ENCODE results near the gene OSMR.

Gene OSMR

GRCh38 chr5:38867032-38867398, 21.2 kb downstream of the OSMR start:
- no peak overlapping the region for H3K4me2 ChIP-seq (ENCODE audit: low read length)
- no peaks in the 10 kb centered on the region for H3K79me2 ChIP-seq (ENCODE audit: control insufficient read depth, insufficient read depth, low read length, poor library complexity)
- no peak overlapping the region for H3K14ac ChIP-seq (ENCODE audit: low read length)
- H4K12ac ChIP-seq (ENCODE audit: low read depth, low read length): no peak overlapping the region
- H3K23ac ChIP-seq (ENCODE audit: low read length): no peak overlapping the region
- H4K91ac ChIP-seq (ENCODE audit: low read depth, low read length): no peak overlapping the region
- no peak overlapping the region for H2AK5ac ChIP-seq (ENCODE audit: low read length)
- no peaks in the 10 kb centered on the region for H3K9me3 ChIP-seq (ENCODE audit: insufficient read depth, low read depth, low read length)
- no peaks in the 10 kb centered on the region for H3K79me1 ChIP-seq (ENCODE audit: low read length)
- H3K36me3 ChIP-seq (ENCODE audit: control insufficient read depth in 1 of 2, insufficient read depth in 2 of 2, low read length in 2 of 2): no peaks in the 10 kb centered on the region
- H3K4ac ChIP-seq (ENCODE audit: low read depth, low read length): no peak overlapping the region
- no peak overlapping the region for H2BK5ac ChIP-seq (ENCODE audit: low read depth, low read length, poor library complexity)
- no CpG with 5 or more reads among the region's 1 CpG for WGBS (ENCODE audit: extremely low coverage, insufficient coverage, insufficient read length)
- no peak overlapping the region for H3K4me3 ChIP-seq (ENCODE audit: low read depth, low read length)
- H3K18ac ChIP-seq (ENCODE audit: low read length): no peak overlapping the region
- no peak for DNase-seq
- no peak overlapping the region for H2BK120ac ChIP-seq (ENCODE audit: insufficient read depth, low read length, poor library complexity)
- H2BK12ac ChIP-seq (ENCODE audit: low read length): no peak overlapping the region
- no peak overlapping the region for H3K9ac ChIP-seq (ENCODE audit: low read length)
- H3K27ac ChIP-seq (ENCODE audit: low read depth, low read length): no peak overlapping the region
- H4K8ac ChIP-seq (ENCODE audit: low read depth, low read length): no peak overlapping the region
- no peaks in the 10 kb centered on the region for H3K27me3 ChIP-seq (ENCODE audit: insufficient read depth, low read length)
- H2AFZ ChIP-seq (ENCODE audit: insufficient read depth, low read length, poor library complexity): no peak overlapping the region
- H3K4me1 ChIP-seq (ENCODE audit: control insufficient read depth in 1 of 2, insufficient read depth in 2 of 2, low read length in 2 of 2): no peaks in the 10 kb centered on the region

GRCh38 chr5:38867416-38867815, 21.6 kb downstream of the OSMR start:
- no peak overlapping the region for H4K12ac ChIP-seq (ENCODE audit: low read depth, low read length)
- WGBS (ENCODE audit: extremely low coverage, insufficient coverage, insufficient read length): no CpG with 5 or more reads among the region's 5 CpGs
- no peak overlapping the region for H2AK5ac ChIP-seq (ENCODE audit: low read length)
- no peaks in the 10 kb centered on the region for H3K36me3 ChIP-seq (ENCODE audit: control insufficient read depth in 1 of 2, insufficient read depth in 2 of 2, low read length in 2 of 2)
- H3K4me2 ChIP-seq (ENCODE audit: low read length): no peak overlapping the region
- H3K4me3 ChIP-seq (ENCODE audit: low read depth, low read length): no peak overlapping the region
- H4K91ac ChIP-seq (ENCODE audit: low read depth, low read length): no peak overlapping the region
- H3K27me3 ChIP-seq (ENCODE audit: insufficient read depth, low read length): no peaks in the 10 kb centered on the region
- H4K8ac ChIP-seq (ENCODE audit: low read depth, low read length): no peak overlapping the region
- no peaks in the 10 kb centered on the region for H3K4me1 ChIP-seq (ENCODE audit: control insufficient read depth in 1 of 2, insufficient read depth in 2 of 2, low read length in 2 of 2)
- no peak overlapping the region for H3K23ac ChIP-seq (ENCODE audit: low read length)
- H3K9me3 ChIP-seq (ENCODE audit: insufficient read depth, low read depth, low read length): no peaks in the 10 kb centered on the region
- H3K79me2 ChIP-seq (ENCODE audit: control insufficient read depth, insufficient read depth, low read length, poor library complexity): no peaks in the 10 kb centered on the region
- no peaks in the 10 kb centered on the region for H3K79me1 ChIP-seq (ENCODE audit: low read length)
- no peak overlapping the region for H3K14ac ChIP-seq (ENCODE audit: low read length)
- no peak overlapping the region for H2BK5ac ChIP-seq (ENCODE audit: low read depth, low read length, poor library complexity)
- no peak overlapping the region for H3K27ac ChIP-seq (ENCODE audit: low read depth, low read length)
- H3K18ac ChIP-seq (ENCODE audit: low read length): no peak overlapping the region
- no peak overlapping the region for H2BK120ac ChIP-seq (ENCODE audit: insufficient read depth, low read length, poor library complexity)
- H3K9ac ChIP-seq (ENCODE audit: low read length): no peak overlapping the region
- no peak overlapping the region for H2AFZ ChIP-seq (ENCODE audit: insufficient read depth, low read length, poor library complexity)
- DNase-seq: no peak
- no peak overlapping the region for H2BK12ac ChIP-seq (ENCODE audit: low read length)
- no peak overlapping the region for H3K4ac ChIP-seq (ENCODE audit: low read depth, low read length)

GRCh38 chr5:38870595-38870994, 24.8 kb downstream of the OSMR start:
- no peak overlapping the region for H3K4me3 ChIP-seq (ENCODE audit: low read depth, low read length)
- H3K9ac ChIP-seq (ENCODE audit: low read length): no peak overlapping the region
- H2BK12ac ChIP-seq (ENCODE audit: low read length): no peak overlapping the region
- no peak overlapping the region for H2AFZ ChIP-seq (ENCODE audit: insufficient read depth, low read length, poor library complexity)
- H3K14ac ChIP-seq (ENCODE audit: low read length): no peak overlapping the region
- WGBS (ENCODE audit: extremely low coverage, insufficient coverage, insufficient read length): no CpG with 5 or more reads among the region's 1 CpG
- H3K27me3 ChIP-seq (ENCODE audit: insufficient read depth, low read length): no peaks in the 10 kb centered on the region
- no peak overlapping the region for H4K91ac ChIP-seq (ENCODE audit: low read depth, low read length)
- no peak overlapping the region for H2BK5ac ChIP-seq (ENCODE audit: low read depth, low read length, poor library complexity)
- H3K4me2 ChIP-seq (ENCODE audit: low read length): no peak overlapping the region
- H3K27ac ChIP-seq (ENCODE audit: low read depth, low read length): no peak overlapping the region
- no peak overlapping the region for H2BK120ac ChIP-seq (ENCODE audit: insufficient read depth, low read length, poor library complexity)
- DNase-seq: no peak
- no peaks in the 10 kb centered on the region for H3K9me3 ChIP-seq (ENCODE audit: insufficient read depth, low read depth, low read length)
- no peak overlapping the region for H3K23ac ChIP-seq (ENCODE audit: low read length)
- H3K79me1 ChIP-seq (ENCODE audit: low read length): no peaks in the 10 kb centered on the region
- H3K4me1 ChIP-seq (ENCODE audit: control insufficient read depth in 1 of 2, insufficient read depth in 2 of 2, low read length in 2 of 2): no peaks in the 10 kb centered on the region
- H3K4ac ChIP-seq (ENCODE audit: low read depth, low read length): no peak overlapping the region
- no peak overlapping the region for H3K18ac ChIP-seq (ENCODE audit: low read length)
- H2AK5ac ChIP-seq (ENCODE audit: low read length): no peak overlapping the region
- no peak overlapping the region for H4K12ac ChIP-seq (ENCODE audit: low read depth, low read length)
- H3K79me2 ChIP-seq (ENCODE audit: control insufficient read depth, insufficient read depth, low read length, poor library complexity): no peaks in the 10 kb centered on the region
- no peaks in the 10 kb centered on the region for H3K36me3 ChIP-seq (ENCODE audit: control insufficient read depth in 1 of 2, insufficient read depth in 2 of 2, low read length in 2 of 2)
- no peak overlapping the region for H4K8ac ChIP-seq (ENCODE audit: low read depth, low read length)

GRCh38 chr5:38871058-38871605, 25.3 kb downstream of the OSMR start:
- Histone ChIP-seq H3K36me3 (ENCODE audit: control insufficient read depth in 1 of 2, insufficient read depth in 2 of 2, low read length in 2 of 2) (no peaks in the 10 kb centered on the region), H3K4me3 (ENCODE audit: low read depth, low read length) (no peak overlapping the region), H3K9ac (ENCODE audit: low read length) (no peak overlapping the region), H2BK5ac (ENCODE audit: low read depth, low read length, poor library complexity) (no peak overlapping the region), H3K79me2 (ENCODE audit: control insufficient read depth, insufficient read depth, low read length, poor library complexity) (no peaks in the 10 kb centered on the region), H2BK12ac (ENCODE audit: low read length) (no peak overlapping the region), H2BK120ac (ENCODE audit: insufficient read depth, low read length, poor library complexity) (no peak overlapping the region), H2AFZ (ENCODE audit: insufficient read depth, low read length, poor library complexity) (no peak overlapping the region), H2AK5ac (ENCODE audit: low read length) (no peak overlapping the region), H3K23ac (ENCODE audit: low read length) (no peak overlapping the region), H3K4ac (ENCODE audit: low read depth, low read length) (no peak overlapping the region), H4K8ac (ENCODE audit: low read depth, low read length) (no peak overlapping the region), H3K4me2 (ENCODE audit: low read length) (no peak overlapping the region), H3K18ac (ENCODE audit: low read length) (no peak overlapping the region), H3K79me1 (ENCODE audit: low read length) (no peaks in the 10 kb centered on the region), H4K91ac (ENCODE audit: low read depth, low read length) (no peak overlapping the region), H3K9me3 (ENCODE audit: insufficient read depth, low read depth, low read length) (no peaks in the 10 kb centered on the region), H4K12ac (ENCODE audit: low read depth, low read length) (no peak overlapping the region), H3K27ac (ENCODE audit: low read depth, low read length) (peak overlapping the region; percentile 26), H3K27me3 (ENCODE audit: insufficient read depth, low read length) (no peaks in the 10 kb centered on the region), H3K14ac (ENCODE audit: low read length) (no peak overlapping the region), H3K4me1 (ENCODE audit: control insufficient read depth in 1 of 2, insufficient read depth in 2 of 2, low read length in 2 of 2) (no peaks in the 10 kb centered on the region)
- no CpG with 5 or more reads among the region's 2 CpGs for WGBS (ENCODE audit: extremely low coverage, insufficient coverage, insufficient read length)
- no peak for DNase-seq

Measured in trophoblast cell (in vitro differentiated cells and primary cell).